Measurements from ENCODE around the gene SHISA8.

Gene SHISA8

DNA sequence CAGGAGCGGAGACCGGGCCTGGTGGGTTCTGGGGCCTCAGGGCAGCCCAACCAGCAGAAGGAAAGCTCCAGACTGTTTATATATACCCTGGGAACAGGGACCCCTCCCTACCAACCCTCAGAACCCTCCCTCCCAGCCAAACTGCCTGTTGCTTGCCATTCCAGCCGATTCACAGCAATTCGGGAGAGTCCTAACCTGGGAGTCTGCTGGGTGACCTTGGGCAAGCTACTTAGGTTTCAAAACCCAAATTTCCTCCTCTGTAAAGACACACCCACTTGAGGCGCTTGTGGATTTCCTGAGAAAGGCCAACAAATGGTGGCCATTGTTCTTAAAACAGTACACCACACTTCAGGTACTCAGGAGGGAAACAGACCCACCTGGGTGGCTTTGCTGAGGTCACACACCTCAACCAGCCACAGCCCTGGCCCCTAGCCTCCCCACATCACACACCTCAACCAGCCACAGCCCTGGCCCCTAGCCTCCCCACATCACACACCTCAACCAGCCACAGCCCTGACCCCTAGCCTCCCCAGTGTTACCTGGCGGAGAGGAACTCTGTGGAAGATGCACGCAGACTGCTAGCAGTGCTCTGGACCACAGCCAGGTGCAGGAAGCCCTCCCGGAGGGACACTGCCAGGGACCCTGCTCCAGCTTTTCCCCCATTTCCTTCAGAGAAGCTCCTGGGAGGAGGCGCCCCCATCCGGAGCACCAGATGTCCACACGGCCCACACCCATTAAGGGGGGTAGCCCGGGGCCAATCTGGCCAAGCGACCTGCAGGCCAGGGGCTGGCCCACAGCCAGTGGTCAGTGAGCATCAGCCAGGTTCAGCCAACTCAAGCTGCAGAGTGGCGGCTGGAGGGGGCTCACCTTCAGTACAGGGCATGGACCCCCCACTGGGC lies 6.2 kb downstream of the SHISA8 start:
- no peak for TF ChIP-seq CTCF (IDR thresholded peaks at IDR 0.05)
- no peak for DNase-seq (ENCODE audit: low spot score)
- no peak overlapping the region for H3K4me3 ChIP-seq
- no peak overlapping the region for H3K27ac ChIP-seq

- Histone ChIP-seq H3K27ac (no peak overlapping the region), H3K4me3 (no peak overlapping the region)
- TF ChIP-seq CTCF (IDR thresholded peaks at IDR 0.05) = no peak
- no peak for DNase-seq (ENCODE audit: low spot score)
These were observed 7.2 kb downstream of the SHISA8 start for GRCh38 chr22:41907436-41908401.

GRCh38 chr22:41906822-41907221 lies 8.1 kb downstream of the SHISA8 start:
- Histone ChIP-seq H3K27ac (no peak overlapping the region), H3K4me3 (no peak overlapping the region)
- no peak for DNase-seq (ENCODE audit: low spot score)
- TF ChIP-seq CTCF (IDR thresholded peaks at IDR 0.05) = no peak

- DNase-seq (ENCODE audit: low spot score) = no peak
- no peak for TF ChIP-seq CTCF (IDR thresholded peaks at IDR 0.05)
- Histone ChIP-seq H3K27ac (no peak overlapping the region), H3K4me3 (no peak overlapping the region)
These were observed 9.3 kb downstream of the SHISA8 start for GRCh38 chr22:41905411-41906202.

DNA sequence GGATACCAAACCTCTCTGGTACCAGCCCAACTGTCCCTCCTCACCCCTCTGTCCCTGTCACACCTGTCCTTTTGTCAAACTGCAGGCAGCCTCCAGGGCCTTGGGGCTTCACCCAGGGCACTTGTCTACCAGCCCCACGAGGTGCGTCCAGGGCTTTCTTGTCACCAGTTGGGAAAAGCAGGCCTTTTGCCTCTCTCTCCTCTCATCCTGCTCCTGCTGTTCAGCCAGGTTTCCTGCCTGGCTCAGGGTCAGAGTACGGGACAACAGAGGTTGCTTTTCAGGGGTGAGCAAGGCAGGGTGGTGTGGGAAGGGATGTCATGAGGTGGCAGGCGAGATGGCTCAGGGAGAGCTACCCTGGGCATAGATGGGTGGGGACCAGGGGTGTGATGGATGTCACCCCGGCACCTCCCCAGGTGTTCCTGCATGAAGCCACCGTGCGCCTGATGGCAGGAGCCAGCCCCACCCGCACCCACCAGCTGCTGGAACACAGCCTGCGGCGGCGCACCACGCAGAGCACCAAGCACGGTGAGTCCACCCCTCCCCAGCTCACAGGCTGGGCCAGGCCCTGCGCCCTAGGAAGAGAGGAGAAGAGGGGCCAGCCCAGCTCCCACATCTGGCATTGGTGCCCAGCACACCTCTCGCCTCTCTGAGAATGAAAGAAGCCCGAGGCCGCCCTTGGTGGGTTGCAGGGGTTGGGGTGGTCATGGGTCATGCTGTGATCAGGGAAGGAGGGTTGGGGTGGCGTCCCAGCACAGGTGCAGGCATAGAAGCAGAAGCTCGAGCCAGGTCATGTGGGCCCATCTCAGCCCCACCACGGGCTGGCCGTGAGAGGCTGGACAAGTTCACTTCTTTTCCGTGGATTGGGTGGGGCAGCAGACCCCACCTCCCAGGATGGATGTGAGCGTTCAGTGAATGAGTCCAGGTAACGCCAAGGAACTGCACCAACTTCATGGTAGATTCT lies 10.1 kb downstream of the SHISA8 start:
- no peak for TF ChIP-seq CTCF (IDR thresholded peaks at IDR 0.05)
- no peak overlapping the region for H3K27ac ChIP-seq
- DNase-seq (ENCODE audit: low spot score) = no peak
- H3K4me3 ChIP-seq = no peak overlapping the region
